HG03175 (cell line): ENCODE measurements around the gene SORCS1.

Experiments used
- ATAC-seq: cut with Tn5 transposase; IDR thresholded peaks from one replicate; pipeline ENCODE4 v1.9.1; 2021; ENCODE audit warnings: mild to moderate bottlenecking, moderate library complexity; ENCODE audit not compliant: unreplicated experiment

The SORCS1 gene

DNA sequence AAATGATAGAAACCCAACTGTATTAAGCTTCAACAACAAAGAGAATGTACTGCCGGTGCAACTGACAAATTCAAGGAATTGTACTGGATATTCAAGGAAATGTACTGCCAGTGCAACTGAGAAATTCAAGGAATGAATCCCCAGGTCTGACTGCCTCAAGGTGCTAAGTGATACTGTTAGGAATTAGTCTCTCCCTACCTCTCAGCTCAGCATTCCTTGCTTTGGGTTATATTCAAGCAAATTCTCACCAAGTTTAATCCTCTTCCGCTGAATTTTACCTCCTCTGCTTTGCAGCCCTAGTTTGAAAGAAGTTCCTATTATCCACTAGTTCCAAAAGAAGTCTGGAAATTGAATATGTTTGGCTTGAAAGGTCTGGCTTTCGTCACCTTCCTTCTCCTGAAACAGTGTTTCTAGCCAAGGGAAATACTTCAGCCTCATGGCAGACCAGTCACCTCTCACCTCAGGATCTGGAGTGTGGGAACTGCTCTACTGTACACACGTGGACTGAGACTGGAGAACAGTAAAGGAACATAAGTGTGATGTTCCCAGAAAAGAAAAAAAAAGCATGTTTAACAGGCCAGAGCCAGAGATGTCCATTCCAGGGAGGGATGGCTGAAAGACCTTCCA lies 60.4 kb downstream of the SORCS1 start:
- no peak for ATAC-seq

DNA sequence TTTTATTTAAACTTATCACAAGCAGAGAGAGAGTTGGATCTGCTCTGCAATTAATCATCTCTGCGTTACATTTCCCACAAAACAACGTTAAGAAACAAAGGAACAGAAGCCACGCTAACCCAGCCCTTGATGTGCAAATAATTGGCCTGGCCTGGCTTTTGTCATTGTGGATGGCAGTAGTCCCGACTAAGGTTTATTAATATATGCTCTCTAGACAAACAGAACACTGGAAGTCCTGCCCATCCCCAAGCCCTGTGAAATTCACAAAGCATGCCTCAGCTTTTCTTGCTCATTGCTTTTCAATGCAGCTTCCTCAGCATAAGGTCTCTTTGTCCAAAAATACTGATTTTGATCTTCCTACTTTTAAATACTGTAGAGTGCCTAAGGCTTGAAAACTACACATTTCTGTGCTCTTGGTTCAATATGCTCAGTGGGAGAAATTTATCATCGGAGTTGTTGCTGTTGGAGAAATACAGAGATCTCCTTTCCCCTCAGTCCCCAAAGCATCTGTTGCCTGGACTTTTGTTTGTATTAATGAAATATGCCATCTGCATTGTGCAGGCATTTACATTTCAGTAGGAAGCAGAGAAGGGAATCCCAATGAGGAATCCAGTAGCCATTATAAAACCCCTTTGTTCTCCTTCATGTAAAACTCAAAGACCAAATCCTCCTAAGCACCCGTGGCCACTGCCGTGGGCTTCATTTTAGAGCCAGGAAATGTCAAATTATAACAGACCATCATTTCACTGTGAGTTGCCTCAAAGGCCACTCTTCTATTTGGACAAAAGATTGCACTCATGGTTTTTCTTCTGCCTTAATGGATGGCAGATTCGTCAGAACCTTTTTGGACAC lies 61.1 kb downstream of the SORCS1 start:
- no peak for ATAC-seq

DNA sequence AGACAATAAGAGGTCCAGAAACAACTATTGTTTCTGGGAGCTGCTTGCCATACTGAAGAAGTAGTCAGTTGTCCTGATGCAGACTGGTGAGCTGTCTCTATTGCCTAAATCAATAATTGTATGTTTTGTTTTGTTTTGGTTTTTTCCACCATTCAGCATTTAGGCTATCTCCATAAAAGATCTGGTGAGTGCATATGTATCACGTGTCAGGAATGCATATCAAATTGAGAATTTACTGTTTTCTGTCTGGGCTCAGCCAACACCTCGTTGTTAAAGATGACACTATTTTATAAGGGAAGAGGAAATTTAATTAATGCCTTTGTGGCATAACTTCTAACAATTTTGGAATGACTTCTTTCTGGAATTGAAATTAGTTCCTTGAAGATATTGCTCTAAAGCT lies 66.2 kb downstream of the SORCS1 start:
- ATAC-seq, result no peak

DNA sequence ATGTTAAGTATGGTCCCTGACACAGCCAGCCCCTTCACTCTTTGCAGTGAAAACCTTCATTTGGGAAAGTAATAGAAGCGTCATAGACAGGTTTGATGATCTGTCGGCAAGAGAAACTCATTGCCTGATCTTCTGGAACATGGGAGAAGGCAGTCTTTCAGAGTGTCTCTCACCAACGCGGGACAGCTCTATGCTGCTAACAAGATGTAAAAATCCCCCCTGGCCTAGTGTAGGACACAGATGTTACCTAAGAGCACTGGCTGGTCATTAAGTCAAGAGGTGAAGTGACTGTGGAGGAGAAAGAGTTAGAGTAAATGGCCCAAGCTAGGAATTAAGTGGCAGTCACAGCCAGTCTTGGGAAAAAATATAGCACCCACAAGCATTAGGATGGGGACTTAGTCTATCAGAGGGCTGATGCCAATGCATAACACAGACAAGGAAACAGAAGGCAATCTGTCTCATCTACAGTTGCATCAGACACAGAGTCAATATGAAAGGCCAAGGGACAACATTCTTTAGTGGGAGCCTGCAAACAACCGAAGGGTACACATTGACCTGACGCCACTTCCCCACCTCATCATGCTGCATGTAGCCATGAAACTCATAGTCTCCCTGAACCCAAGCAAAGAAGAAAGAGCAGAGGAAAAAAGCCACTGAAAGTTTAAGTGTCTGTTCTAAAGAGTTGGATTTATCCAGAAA lies 69.5 kb downstream of the SORCS1 start:
- ATAC-seq, result no peak

DNA sequence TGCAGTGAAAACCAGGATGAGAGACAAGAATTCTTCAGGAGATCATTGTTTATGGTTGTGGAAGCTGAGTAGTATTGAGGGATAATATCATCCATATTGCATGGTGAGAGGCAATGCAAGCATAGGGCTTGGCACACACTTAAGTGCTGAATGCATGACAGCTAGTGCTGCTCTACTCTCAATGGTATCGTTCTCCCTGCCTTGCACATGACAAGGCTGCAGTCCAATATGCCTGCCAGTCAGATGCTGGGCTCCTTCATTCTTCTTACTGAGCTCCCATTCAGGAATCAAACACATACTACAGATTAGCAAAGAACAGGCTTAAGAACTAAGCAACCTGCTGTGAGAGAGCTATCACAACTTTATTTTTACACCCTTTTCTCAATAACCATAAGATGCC lies 72.2 kb downstream of the SORCS1 start:
- no peak for ATAC-seq

DNA sequence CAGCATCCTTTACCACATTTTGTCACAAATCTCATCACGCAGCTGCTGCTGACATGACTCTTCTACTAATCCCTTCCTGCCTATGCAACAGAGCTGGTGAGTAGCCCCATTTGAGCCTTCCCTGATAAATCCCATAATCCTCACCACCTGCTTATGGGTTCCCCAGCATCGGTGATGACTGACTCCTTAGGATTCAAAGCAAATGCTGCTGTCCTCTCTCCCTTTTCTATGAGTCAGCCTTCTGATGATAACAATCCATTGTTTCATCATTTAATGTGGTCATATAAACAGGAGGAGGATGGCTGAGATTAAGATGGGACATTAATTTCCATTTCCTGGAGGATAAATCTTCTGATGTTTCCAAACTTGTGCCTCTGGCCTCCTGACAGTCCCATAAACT lies 73.4 kb downstream of the SORCS1 start:
- no peak for ATAC-seq

DNA sequence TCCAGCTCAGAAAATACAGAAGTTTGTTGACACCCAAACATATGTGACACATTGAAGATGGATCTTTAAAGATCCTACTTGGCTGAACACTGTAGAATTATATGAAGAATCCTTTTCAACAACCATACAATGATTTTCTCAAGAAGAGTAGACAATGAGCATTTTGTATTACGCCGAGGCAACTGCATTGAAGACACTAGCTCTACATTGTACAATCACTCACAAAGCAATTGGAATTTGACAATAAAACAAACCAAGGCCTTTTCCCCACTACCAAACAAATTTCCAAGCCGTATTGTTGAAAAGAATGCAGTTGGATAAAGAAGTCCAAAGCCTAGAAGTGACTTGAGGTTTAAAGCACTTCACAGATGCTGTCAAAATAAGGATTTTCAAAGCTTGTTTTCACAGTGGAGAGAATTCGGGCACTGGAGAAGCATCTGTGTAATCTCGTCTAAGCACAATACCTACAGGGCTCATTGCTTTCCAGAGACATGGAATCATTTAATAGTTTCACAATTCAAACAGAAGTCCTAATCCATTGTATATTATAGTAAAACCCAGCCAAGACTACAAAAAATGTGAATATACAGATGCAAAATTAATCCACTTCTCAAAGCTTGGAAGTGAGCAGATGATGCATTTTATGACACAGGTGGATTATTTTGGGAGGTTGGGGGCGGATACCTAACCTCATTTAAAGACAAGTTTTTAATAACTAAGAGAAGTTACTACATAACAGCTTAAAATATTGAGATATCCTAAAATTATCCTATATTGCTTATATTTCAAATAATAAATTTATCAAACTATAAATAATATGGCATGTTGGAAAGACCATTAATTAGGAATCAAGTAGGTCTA lies 78.6 kb downstream of the SORCS1 start:
- no peak for ATAC-seq

GRCh38 chr10:107083388-107084009 lies 81.0 kb downstream of the SORCS1 start:
- ATAC-seq, result no peak

- no peak for ATAC-seq
These were observed 82.9 kb downstream of the SORCS1 start for GRCh38 chr10:107081644-107082043.

GRCh38 chr10:107075117-107075516 lies 89.4 kb downstream of the SORCS1 start:
- ATAC-seq, result no peak

DNA sequence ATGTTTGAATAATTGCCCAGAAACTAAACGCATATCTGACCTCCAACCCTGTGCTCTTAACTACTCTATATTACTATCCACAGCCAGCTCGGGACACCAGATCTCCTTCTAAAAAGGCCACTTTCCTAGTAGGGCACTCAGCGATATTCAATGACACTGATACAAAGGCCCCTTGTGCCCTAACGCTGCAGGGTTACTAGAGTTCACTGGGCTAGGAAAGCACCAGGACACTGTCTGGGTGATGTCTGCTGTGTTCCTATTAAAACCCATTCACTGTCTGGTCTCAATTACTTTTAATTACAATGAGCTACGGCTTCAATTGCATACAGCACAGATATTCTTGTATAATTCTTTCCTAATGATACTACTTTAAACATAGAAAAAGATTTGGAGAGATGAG lies 91.7 kb downstream of the SORCS1 start:
- no peak for ATAC-seq

GRCh38 chr10:107072028-107072427 lies 92.5 kb downstream of the SORCS1 start:
- no peak for ATAC-seq

GRCh38 chr10:107071301-107071700 lies 93.2 kb downstream of the SORCS1 start:
- no peak for ATAC-seq

DNA sequence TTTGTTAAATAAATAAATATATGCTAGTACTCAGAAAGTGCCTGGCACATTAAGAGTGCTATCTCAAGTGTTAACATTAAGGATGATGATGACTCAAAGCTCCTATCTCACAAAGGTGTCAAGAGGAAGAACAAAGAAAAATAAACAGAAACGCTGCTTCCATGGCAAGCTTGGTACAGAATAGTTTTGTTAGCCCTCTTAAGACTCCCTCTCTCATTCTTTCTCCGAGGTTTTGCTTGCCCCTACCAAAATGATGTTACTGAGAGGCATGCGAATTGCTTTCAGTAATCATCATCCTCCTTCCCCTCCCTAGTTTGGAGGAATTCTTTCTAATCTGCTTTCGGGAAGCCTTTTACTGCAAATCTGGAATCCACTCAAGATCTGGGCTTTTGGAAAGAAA lies 96.7 kb downstream of the SORCS1 start:
- ATAC-seq, result no peak

DNA sequence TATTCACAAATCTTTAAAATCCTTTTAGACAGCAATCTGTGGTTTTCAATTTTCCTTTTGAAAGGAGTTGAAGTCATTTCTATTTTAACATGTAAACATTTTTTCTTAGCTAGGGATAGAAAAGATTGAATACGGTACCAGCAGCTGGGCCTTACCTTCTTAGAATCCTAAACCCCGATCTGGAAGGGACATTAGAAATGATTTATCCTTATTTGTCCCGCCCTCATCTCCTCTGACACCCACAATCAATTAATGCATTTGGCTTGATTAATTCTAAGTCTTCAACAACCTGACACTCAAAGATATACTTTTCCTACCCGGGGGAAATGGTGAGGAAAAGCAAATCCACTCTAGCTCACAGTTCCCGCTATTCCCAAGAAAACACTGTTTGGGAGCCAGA lies 100.4 kb downstream of the SORCS1 start:
- no peak for ATAC-seq

GRCh38 chr10:107059872-107060271 lies 104.6 kb downstream of the SORCS1 start:
- no peak for ATAC-seq

DNA sequence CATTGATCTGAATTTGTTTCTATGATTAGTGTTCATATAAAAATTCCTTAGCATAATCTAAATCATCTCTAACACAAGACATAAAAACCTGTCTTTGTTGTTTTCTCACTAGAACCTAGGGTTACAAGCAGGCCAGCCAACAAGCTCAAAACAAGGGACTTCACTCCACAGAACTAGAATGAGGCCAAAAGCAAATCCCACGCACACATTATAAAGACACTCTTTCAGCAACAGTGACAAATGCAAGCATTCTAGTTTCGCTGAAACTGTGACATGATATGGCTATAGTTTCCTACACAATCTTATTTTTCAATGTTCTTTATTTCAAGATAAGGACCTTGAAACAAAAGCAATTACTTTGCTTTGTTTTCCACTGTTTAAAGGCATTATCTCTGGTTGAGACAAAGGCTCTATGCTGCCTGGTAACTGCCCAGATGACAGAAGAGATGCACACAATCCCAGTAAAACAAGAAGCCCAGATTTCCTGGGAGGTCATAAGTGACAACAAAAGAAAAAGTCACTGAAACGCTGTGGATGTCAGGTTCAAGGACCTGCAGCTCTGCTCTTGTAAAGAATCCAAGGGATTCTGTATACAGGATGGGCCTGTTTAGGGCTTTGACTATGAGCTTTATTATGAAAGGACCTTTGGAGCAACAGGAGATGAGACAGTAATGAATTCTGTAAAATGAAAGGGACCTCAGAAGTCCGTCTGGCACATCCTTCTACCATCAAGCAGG lies 105.3 kb downstream of the SORCS1 start:
- no peak for ATAC-seq

GRCh38 chr10:107058331-107058730 lies 106.2 kb downstream of the SORCS1 start:
- no peak for ATAC-seq

DNA sequence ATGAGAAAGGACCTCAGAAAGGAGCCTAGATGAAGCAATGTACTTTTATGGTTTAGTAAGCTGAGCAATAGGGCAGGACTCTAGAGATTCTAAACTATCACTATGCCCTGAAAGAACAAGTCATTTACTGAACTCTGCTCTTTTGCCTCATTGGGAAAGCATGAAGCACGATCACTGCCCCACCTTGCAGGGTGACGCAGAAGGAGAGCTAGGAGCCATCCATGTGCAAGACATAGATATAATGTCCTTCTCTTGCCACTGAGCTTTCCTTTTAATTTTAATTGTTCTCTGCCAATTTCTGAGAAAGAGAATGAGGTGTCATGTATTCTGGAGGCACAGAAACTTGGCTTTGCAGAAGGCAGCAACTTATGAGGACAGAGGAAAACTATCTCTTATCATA lies 108.3 kb downstream of the SORCS1 start:
- no peak for ATAC-seq
